Skeletal muscle tissue (tissue), 4 donors: ENCODE measurements around the gene FHL2. TPM values are rescaled to one million over a fixed set of nuclear protein-coding genes. Genes with fewer than 3 reads are reported as not detected.
"Not testable (repeated sequence)": the region's sequence is repeated elsewhere in the genome, so short reads cannot be mapped to it uniquely, and the experiment has no call there.

Experiments
- H3K27ac ChIP-seq: one replicate; pipeline ENCODE4 v1.7.0; 2013; ENCODE audit warnings: mild to moderate bottlenecking, low read depth, low read length, inconsistent platforms
- H3K27me3 ChIP-seq, 3 donors: one replicate each; pipeline ENCODE4 v1.7.0; 2013; ENCODE audit warnings: low read length in 3 of 3; ENCODE audit not compliant: control insufficient read depth in 3 of 3, insufficient read depth in 3 of 3
- H3K36me3 ChIP-seq, 3 donors: one replicate each; pipeline ENCODE4 v1.7.0; 2013; ENCODE audit warnings: low read length in 3 of 3; ENCODE audit not compliant: control insufficient read depth in 3 of 3, insufficient read depth in 3 of 3
- H3K4me1 ChIP-seq, 3 donors: one replicate each; pipeline ENCODE4 v1.7.0; 2013; ENCODE audit warnings: low read length in 3 of 3, mild to moderate bottlenecking in 3 of 3; ENCODE audit not compliant: control insufficient read depth in 3 of 3, insufficient read depth in 3 of 3
- H3K4me3 ChIP-seq, 3 donors: one replicate each; pipeline ENCODE4 v1.7.0; 2013; ENCODE audit warnings: low read length in 3 of 3
- H3K9ac ChIP-seq, 3 donors: one replicate each; pipeline ENCODE4 v1.7.0; 2013; ENCODE audit warnings: low read length in 3 of 3, mild to moderate bottlenecking in 3 of 3, moderate library complexity in 2 of 3, low read depth in 1 of 3
- H3K9me3 ChIP-seq, 3 donors: one replicate each; pipeline ENCODE4 v1.7.0; 2013; ENCODE audit warnings: low read length in 3 of 3; ENCODE audit not compliant: control insufficient read depth in 3 of 3
- total RNA-seq: library from RNA; depleted of rRNA; stranded (reverse); fragments of >200 nt; gene quantifications from one replicate; pipeline ENCODE4 v1.2.3, GENCODE V29; 2014
- donor health status: Osteomylitis.

Gene FHL2
- total RNA-seq, 1 donor from 2014 or later = 66.3 TPM

DNA sequence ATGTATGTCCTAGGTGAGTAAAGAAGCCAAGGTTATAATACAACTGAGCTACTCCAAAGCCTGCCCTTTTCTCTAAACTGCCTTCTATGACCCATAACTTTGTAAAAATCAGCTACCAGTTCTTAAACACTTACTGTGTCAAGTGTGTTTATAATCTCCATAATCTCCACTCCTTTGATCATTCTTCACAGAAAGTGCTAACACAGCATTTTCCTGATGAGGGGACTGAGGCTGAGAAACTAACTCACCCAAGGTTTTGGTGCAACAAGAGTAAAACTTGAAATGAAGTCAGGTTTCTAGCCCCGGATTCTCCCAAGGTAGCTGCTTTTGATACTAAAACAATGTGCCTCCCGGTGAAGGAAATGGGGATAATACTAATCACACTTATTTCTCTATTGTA, 63.4 kb downstream of the FHL2 start:
- Histone ChIP-seq H3K27ac (no peak overlapping the region), H3K9ac (no peak overlapping the region), H3K36me3 (peaks cover 4 to 10% (median 6%) of the 10 kb centered on the region in 3 donors), H3K4me1 (peaks cover 13 to 20% (median 19%) of the 10 kb centered on the region in 3 donors), H3K27me3 (no peaks in the 10 kb centered on the region), H3K4me3 (no peak overlapping the region), H3K9me3 (no peaks in the 10 kb centered on the region)

DNA sequence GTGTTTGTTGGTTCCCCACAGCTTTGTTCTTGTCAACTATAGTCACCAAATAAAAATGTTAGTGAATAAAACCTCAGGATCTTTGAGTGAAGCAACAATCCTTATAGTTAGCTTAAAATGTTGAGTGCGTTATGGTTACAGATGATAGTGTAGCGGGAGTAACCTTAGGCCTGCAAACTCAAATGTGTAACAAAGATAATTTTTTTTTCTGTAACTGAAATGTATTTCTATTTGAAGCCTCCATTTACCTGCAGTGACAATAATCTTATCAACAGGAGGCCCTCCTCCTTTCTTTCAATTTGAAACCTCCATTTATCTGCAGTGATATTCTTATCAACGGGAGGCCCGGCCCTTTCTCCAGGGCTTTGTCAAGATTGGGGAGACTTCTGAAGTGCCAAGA, 64.6 kb downstream of the FHL2 start:
- Histone ChIP-seq H3K9me3 (no peaks in the 10 kb centered on the region), H3K36me3 (peaks cover 0 to 5% (median 0%) of the 10 kb centered on the region in 3 donors), H3K4me1 (peaks cover 16 to 24% (median 24%) of the 10 kb centered on the region in 3 donors), H3K27me3 (no peaks in the 10 kb centered on the region), H3K9ac (no peak overlapping the region), H3K27ac (no peak overlapping the region), H3K4me3 (no peak overlapping the region)

DNA sequence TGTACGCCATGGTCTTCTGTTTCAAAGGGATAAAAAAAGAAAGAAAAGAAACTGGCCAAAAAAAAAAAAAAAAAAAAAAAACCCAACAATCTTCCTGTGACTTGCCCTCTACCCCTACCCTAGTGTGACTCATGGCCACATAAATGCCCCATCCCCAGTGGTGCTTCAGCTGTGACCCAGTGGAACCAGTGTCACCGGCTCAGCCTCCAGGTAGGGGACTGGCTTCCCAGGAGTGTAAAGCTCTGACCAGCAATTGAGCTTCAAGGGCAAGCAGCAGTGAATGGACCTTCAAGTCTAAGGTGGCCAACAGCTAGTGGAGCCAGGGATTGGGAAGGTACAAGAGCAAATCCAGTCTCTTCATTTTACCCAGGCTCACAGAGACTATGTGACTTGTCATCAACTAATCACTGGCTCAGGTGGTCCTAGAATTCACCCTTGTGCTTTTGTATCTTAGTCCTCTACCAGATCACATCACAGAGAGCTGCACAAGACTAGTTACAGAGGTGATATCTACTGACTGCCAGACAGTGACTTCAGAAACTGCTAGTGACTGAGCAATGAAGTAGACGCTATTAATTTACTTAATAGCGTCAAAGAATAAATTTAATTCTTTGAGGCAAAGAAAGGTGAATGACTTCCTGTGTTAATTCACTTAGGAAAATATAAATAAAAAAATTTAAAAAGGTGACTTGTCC, 68.0 kb downstream of the FHL2 start:
- Histone ChIP-seq H3K9me3 (no peaks in the 10 kb centered on the region), H3K27me3 (no peaks in the 10 kb centered on the region), H3K9ac (peak overlapping the region in 1 of 3 donors; percentile 81), H3K27ac (no peak overlapping the region), H3K4me1 (peaks cover 17 to 24% (median 18%) of the 10 kb centered on the region in 3 donors), H3K4me3 (no peak overlapping the region), H3K36me3 (peaks cover 0 to 5% (median 0%) of the 10 kb centered on the region in 3 donors)

DNA sequence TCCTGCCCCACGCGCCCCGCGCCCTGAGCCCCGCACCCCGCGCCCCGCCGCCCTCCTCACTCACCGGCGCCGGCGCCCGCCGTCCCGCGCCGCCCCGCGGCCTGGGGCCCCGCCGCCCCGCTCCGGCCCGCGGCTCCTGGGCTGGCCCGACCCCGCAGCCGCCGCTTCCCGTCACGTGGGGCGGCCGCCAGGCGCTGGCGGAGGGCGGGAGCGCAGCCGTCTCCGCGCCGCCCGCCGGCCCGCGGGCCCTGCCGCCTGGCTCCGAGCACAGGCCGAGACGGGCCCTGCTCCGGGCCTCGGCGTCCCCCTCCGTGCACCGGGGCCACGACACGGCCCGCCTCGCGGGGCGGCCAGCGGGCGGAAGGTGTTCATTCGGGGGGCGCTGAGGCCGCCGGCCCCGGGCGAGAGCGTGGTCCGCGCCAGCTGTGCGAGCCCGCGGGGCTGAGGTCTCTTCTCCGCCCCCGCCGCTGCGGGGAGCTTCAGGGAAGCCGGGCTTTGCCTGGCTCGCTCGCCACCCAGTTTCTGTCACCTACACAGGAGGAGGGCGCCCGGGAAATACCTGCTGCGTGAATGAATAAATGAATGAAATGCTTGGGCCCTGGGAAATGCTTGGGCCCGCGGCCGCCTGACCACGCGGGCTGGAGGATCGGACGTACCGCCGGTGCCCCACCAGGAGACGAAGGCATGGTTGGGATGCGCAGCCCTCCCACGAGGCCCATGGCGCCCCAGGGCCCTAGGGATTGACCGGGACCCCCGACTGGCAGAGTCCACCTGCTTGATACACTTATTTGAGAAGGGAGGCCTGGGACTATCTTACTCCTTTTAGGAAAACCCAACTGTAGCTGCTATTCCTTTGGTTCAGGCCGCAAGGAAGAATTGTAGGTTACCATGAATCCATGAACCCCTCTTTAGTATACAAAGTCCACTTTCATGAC, 69.0 kb downstream of the FHL2 start, which contains the start of gene TGFBRAP1:
TSS of gene TGFBRAP1 (minus strand) at position 175 of the 935 bp plus-strand sequence. CDS start 21,434 bp downstream, outside the sequence.
- peak within 1 kb of the TSS; percentile 86 to 89 (median 86) for H3K4me3 ChIP-seq
- H3K27me3 ChIP-seq = no peaks in the 10 kb centered on the region
- peaks cover 0 to 5% (median 0%) of the 10 kb centered on the region in 3 donors for H3K36me3 ChIP-seq
- peak within 1 kb of the TSS; percentile 71 for H3K27ac ChIP-seq
- peak within 1 kb of the TSS; percentile 80 to 85 (median 81) for H3K9ac ChIP-seq
- H3K9me3 ChIP-seq = no peaks in the 10 kb centered on the region
- H3K4me1 ChIP-seq = peaks cover 17 to 28% (median 18%) of the 10 kb centered on the region in 3 donors

DNA sequence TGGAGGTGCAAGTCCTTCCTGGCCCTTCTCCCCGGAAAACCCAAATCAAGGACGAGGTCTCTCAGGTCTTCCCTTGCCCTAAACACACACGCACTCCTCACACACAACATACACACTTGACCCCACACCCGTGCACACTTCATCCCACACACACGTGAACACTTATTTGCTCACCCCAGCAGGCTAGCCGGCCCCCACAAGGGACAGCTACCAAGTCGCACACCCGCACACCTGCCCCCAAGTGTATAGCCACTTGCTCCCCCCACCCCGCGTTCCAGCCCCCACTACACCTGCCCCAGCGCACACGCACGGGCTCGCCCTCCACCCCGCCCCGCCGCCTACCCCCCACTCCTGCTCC, 69.7 kb downstream of the FHL2 start:
- peak overlapping the region; percentile 68 for H3K27ac ChIP-seq

DNA sequence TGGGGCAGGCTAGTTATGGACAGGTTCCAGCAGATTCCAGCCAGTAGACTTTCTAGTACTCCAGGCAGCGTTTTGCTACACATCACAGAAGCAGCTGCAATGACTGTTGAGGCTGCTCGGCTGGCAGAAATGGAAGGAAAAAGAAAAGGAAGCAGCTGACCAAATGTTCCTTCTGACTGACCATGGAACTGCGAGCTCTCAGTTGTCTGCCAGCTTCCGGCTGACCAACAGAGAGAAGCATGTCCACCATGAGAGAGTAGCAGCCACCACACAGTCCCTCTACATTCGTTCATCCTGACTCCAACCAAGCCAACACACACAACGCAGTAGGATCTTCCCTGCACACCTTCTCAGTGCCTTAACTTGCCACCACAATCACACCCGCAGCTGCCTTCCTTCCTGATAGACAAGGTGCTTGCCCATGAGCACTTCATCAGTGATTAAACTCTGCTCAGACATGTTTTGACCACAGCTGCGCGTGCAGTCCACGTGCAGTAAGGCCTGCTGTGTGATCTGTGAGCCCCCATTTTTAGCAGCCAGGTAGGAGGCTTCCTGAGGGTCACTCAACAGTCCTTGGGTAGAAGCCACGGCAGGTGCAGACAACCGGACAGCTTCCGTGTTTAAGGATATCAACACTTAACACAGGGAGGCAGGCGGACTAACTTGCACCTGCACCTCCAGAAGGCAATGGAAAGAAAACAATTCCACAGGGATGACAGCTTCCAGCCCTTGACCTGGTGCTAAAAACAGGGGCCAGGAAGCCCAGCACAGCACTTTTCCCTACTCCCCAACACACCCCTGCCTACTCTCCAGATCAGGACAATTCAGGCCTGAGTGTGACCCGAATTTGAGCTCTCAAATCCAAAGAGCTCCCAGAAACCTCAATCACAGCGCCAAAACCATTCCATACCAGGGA, 70.3 kb downstream of the FHL2 start:
- Histone ChIP-seq H3K4me3 (peak overlapping the region; percentile 86 to 89 (median 86)), H3K27ac (peak overlapping the region; percentile 68), H3K9me3 (no peaks in the 10 kb centered on the region), H3K4me1 (peaks cover 17 to 35% (median 18%) of the 10 kb centered on the region in 3 donors), H3K9ac (peak overlapping the region; percentile 74 to 82 (median 79)), H3K27me3 (no peaks in the 10 kb centered on the region), H3K36me3 (no peaks in the 10 kb centered on the region)

More for the DNA sequence above, 69.7 kb downstream of the FHL2 start:
- H3K4me3 ChIP-seq = peak overlapping the region; percentile 86 to 89 (median 86)
- peak overlapping the region; percentile 74 to 82 (median 79) for H3K9ac ChIP-seq
- H3K27me3 ChIP-seq = no peaks in the 10 kb centered on the region
- no peaks in the 10 kb centered on the region for H3K36me3 ChIP-seq
- peaks cover 17 to 35% (median 18%) of the 10 kb centered on the region in 3 donors for H3K4me1 ChIP-seq
- no peaks in the 10 kb centered on the region for H3K9me3 ChIP-seq

DNA sequence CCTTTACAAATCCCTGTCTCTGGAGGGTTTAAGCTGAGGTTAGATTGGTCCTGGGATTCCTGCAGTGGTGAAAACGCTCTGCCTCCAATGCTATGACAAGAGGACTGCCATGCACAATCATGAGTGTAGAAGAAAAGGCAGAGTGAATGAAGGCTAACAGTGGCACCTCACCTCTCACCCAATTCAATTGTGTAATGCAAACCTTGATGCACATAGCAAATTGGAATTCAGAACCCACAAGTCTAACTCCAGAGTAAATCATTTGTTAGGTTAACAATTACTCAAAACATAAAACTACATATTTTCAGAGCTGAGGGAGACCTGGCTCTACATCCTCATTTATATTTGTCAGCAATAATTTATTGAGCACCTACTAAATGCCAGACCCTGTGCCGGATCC, 71.2 kb downstream of the FHL2 start:
- H3K27me3 ChIP-seq = no peaks in the 10 kb centered on the region
- peaks cover 17 to 42% (median 18%) of the 10 kb centered on the region in 3 donors for H3K4me1 ChIP-seq
- H3K36me3 ChIP-seq = peaks cover 0 to 4% (median 4%) of the 10 kb centered on the region in 3 donors
- H3K27ac ChIP-seq = peak overlapping the region; percentile 68
- H3K4me3 ChIP-seq = no peak overlapping the region
- H3K9me3 ChIP-seq = no peaks in the 10 kb centered on the region
- no peak overlapping the region for H3K9ac ChIP-seq

DNA sequence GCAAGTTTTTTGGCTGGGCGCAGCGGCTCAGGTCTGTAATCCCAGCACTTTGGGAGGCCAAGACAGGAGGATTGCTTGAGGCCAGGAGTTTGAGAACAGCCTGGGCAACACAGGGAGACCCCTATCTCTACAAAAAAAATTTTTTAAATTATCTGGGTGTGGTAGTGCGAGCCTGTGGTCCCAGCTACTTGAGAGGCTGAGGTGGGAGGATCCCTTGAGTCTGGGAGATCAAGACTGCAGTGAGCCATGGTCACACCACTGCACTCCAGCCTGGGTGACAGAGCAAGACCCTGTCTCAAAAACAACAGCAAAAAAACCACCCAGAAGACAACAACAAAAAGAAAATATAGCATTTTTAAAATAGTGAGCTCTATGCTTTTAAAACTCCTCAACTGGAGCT, 71.6 kb downstream of the FHL2 start:
- not testable (repeated sequence) for H3K27ac ChIP-seq

DNA sequence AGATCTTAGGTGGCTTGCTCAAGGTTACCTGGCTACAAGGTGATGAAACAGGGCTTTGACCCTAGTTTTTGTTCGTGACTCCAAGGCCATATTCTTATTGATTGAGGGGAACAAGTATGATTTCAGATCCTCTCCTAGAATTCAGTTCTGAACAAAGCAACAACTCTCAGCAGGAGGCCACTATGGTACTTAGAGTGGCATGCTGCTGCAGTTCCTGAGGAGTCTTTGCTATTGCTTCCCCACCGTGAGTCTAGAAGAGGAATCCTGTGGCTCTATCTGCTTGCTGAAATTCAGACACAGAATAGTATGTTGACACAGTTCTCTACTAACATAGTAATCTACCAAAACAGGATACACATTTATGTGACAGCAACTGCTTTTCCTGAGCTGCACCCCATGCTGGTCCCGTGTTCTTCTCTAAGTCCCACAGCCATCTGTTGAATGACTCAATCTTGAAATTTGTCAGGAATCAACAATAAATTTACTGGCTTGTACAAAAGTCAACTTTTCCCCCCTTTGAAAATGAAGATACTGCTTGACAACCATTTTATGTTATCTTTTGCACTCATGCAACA, 73.4 kb downstream of the FHL2 start:
- peaks cover 19 to 39% (median 20%) of the 10 kb centered on the region in 3 donors for H3K4me1 ChIP-seq
- no peak overlapping the region for H3K9ac ChIP-seq
- H3K9me3 ChIP-seq = no peaks in the 10 kb centered on the region
- H3K4me3 ChIP-seq = no peak overlapping the region
- H3K27ac ChIP-seq = no peak overlapping the region
- peaks cover 0 to 5% (median 4%) of the 10 kb centered on the region in 3 donors for H3K36me3 ChIP-seq
- H3K27me3 ChIP-seq = no peaks in the 10 kb centered on the region

More for the DNA sequence above, 71.6 kb downstream of the FHL2 start:
- not testable (repeated sequence) for H3K4me3 ChIP-seq, H3K9me3 ChIP-seq, H3K9ac ChIP-seq, H3K36me3 ChIP-seq, H3K27me3 ChIP-seq
- peaks cover 17 to 43% (median 18%) of the 10 kb centered on the region in 3 donors for H3K4me1 ChIP-seq
